Suprapubic skin (tissue), 4 donors: ENCODE data around the gene EVI5L. TPM values are rescaled to one million over a fixed set of nuclear protein-coding genes. Genes with fewer than 3 reads are reported as not detected.

ENCODE experiments used
- DNase-seq, 2 donors: peaks; one replicate each; pipeline ENCODE4 v3.0.0-alpha.2; 2019; ENCODE audit warnings: low spot score in 2 of 2
- H3K27ac ChIP-seq: fragments of 200-600 bp; sonication (generic); one replicate; pipeline ENCODE4 v1.5.1; 2019
- H3K27me3 ChIP-seq: fragments of 200-600 bp; sonication (generic); one replicate; pipeline ENCODE4 v1.5.1; 2019
- H3K36me3 ChIP-seq: fragments of 200-600 bp; sonication (generic); one replicate; pipeline ENCODE4 v1.5.1; 2019
- H3K4me1 ChIP-seq: fragments of 200-600 bp; sonication (generic); one replicate; pipeline ENCODE4 v1.5.1; 2019
- H3K4me3 ChIP-seq: fragments of 200-600 bp; sonication (generic); one replicate; pipeline ENCODE4 v1.5.1; 2019; ENCODE audit warnings: mild to moderate bottlenecking
- H3K9me3 ChIP-seq: fragments of 200-600 bp; sonication (generic); one replicate; pipeline ENCODE4 v1.5.1; 2019
- EP300 ChIP-seq: sonication (generic); formaldehyde crosslinking; IDR thresholded peaks from one replicate; pipeline ENCODE4 v1.6.1; 2017; ENCODE audit warnings: antibody characterized with exemption
- POLR2A ChIP-seq, 2 donors: fragments of 450-650 bp; IDR thresholded peaks; one replicate each; pipeline ENCODE4 v1.6.1; 2017; ENCODE audit warnings: antibody characterized with exemption in 2 of 2, mild to moderate bottlenecking in 2 of 2, moderate library complexity in 2 of 2
- POLR2AphosphoS5 ChIP-seq, 3 donors: sonication (generic); formaldehyde crosslinking; IDR thresholded peaks; one replicate each; pipeline ENCODE4 v1.6.1; 2017; ENCODE audit warnings: antibody characterized with exemption in 3 of 3
- WGBS: methylation state at CpG from one replicate; pipeline ENCODE4 v1.1.5; 2018; 5-methylcytosine and 5-hydroxymethylcytosine counted together
- total RNA-seq, 4 donors: library from RNA; depleted of rRNA; stranded (reverse); fragments of >200 nt; gene quantifications; one replicate each; pipeline ENCODE4 v1.1.0, GENCODE V29; 2016
- TF ChIP-seq, protein P1 (sequence below), 2 donors: fragments of 200-600 bp in 1 of 2; fragments of 450-650 bp in 1 of 2; sonication (generic) in 1 of 2; IDR thresholded peaks; one replicate each; pipeline ENCODE4 v1.5.1; 2016 to 2019; ENCODE audit warnings: antibody characterized with exemption in 2 of 2, mild to moderate bottlenecking in 1 of 2, moderate library complexity in 1 of 2

The EVI5L gene
- total RNA-seq, 4 donors from 2014 or later: 17.2 to 29.4 (median 25.6) TPM

DNA sequence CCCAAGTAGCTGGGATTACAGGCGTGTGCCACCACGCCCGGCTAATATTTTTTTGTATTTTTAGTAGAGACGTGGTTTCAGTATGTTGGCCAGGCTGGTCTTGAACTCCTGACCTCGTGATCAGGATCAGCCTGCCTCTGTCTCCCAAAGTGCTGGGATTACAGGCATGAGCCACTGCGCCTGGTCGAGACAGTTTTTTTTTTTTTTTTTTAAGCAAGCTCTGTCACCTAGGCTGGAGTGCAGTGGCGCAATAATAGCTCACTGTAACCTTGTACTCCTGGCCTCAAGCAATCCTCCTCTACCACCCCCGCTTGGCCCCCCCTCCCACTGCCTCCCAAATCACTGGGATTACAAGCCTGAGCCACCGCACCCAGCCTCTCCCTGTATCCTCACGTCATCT lies 67.3 kb downstream of the EVI5L start:
- Histone ChIP-seq H3K4me3 (no peak overlapping the region), H3K4me1 (peaks cover 42% of the 10 kb centered on the region), H3K36me3 (peaks cover 9% of the 10 kb centered on the region), H3K27me3 (no peaks in the 10 kb centered on the region), H3K9me3 (no peaks in the 10 kb centered on the region), H3K27ac (peak overlapping the region; percentile 11)
- TF ChIP-seq, protein P1, sequence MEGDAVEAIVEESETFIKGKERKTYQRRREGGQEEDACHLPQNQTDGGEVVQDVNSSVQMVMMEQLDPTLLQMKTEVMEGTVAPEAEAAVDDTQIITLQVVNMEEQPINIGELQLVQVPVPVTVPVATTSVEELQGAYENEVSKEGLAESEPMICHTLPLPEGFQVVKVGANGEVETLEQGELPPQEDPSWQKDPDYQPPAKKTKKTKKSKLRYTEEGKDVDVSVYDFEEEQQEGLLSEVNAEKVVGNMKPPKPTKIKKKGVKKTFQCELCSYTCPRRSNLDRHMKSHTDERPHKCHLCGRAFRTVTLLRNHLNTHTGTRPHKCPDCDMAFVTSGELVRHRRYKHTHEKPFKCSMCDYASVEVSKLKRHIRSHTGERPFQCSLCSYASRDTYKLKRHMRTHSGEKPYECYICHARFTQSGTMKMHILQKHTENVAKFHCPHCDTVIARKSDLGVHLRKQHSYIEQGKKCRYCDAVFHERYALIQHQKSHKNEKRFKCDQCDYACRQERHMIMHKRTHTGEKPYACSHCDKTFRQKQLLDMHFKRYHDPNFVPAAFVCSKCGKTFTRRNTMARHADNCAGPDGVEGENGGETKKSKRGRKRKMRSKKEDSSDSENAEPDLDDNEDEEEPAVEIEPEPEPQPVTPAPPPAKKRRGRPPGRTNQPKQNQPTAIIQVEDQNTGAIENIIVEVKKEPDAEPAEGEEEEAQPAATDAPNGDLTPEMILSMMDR (IDR thresholded peaks at IDR 0.05): no peak
- TF ChIP-seq EP300 (no peak), POLR2AphosphoS5 (IDR thresholded peaks at IDR 0.05) (no peak), POLR2A (IDR thresholded peaks at IDR 0.05) (no peak)
- 53% methylated on average over 11 of the region's 11 CpGs for WGBS
- DNase-seq: no peak

DNA sequence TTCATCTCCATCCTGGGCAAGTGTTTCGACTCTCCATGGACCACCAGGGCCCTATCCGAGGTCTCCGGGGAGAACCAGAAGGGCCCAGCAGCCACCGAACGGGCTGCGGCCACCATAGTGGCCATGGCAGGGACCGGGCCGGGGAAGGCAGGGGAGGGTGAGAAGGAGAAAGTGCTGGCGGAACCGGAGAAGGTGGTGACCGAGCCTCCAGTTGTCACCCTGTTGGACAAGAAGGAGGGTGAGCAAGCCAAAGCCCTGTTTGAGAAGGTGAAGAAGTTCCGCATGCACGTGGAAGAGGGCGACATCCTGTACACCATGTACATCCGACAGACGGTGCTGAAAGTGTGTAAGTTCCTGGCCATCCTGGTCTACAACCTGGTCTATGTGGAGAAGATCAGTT lies 68.9 kb downstream of the EVI5L start:
- Histone ChIP-seq H3K36me3 (peaks cover 9% of the 10 kb centered on the region), H3K9me3 (no peaks in the 10 kb centered on the region), H3K4me3 (no peak overlapping the region), H3K27ac (no peak overlapping the region), H3K4me1 (peaks cover 52% of the 10 kb centered on the region), H3K27me3 (no peaks in the 10 kb centered on the region)
- no peak for DNase-seq
- 96% methylated on average over 16 of the region's 16 CpGs for WGBS
- TF ChIP-seq, protein P1 (IDR thresholded peaks at IDR 0.05): no peak
- TF ChIP-seq POLR2A (IDR thresholded peaks at IDR 0.05) (no peak), POLR2AphosphoS5 (IDR thresholded peaks at IDR 0.05) (no peak), EP300 (no peak)

DNA sequence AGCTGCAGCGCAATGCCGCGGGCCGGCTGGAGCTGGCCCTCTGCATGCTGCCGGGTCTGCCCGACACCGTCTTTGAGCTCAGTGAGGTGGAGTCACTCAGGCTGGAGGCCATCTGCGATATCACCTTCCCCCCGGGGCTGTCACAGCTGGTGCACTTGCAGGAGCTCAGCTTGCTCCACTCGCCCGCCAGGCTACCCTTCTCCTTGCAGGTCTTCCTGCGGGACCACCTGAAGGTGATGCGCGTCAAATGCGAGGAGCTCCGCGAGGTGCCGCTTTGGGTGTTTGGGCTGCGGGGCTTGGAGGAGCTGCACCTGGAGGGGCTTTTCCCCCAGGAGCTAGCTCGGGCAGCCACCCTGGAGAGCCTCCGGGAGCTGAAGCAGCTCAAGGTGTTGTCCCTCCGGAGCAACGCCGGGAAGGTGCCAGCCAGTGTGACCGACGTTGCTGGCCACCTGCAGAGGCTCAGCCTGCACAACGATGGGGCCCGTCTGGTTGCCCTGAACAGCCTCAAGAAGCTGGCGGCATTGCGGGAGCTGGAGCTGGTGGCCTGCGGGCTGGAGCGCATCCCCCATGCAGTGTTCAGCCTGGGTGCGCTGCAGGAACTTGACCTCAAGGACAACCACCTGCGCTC lies 69.8 kb downstream of the EVI5L start:
- peaks cover 51% of the 10 kb centered on the region for H3K4me1 ChIP-seq
- TF ChIP-seq EP300 (no peak), POLR2AphosphoS5 (IDR thresholded peaks at IDR 0.05) (no peak)
- 96% methylated on average over 13 of the region's 34 CpGs for WGBS

DNA sequence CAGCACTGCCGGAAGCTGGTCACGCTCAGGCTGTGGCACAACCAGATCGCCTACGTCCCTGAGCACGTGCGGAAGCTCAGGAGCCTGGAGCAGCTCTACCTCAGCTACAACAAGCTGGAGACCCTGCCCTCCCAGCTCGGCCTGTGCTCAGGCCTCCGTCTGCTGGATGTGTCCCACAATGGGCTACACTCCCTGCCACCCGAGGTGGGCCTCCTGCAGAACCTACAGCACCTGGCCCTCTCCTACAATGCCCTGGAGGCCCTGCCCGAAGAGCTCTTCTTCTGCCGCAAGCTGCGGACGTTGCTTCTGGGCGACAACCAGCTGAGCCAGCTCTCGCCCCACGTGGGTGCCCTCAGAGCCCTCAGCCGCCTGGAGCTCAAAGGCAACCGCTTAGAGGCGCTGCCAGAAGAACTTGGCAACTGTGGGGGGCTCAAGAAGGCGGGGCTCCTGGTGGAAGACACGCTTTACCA lies 70.4 kb downstream of the EVI5L start:
- Histone ChIP-seq H3K36me3 (peaks cover 9% of the 10 kb centered on the region), H3K4me1 (peaks cover 51% of the 10 kb centered on the region), H3K27me3 (no peaks in the 10 kb centered on the region), H3K4me3 (no peak overlapping the region), H3K9me3 (no peaks in the 10 kb centered on the region), H3K27ac (peak overlapping the region; percentile 90)
- peak in 1 of 2 donors; percentile 64 for DNase-seq
- TF ChIP-seq POLR2AphosphoS5 (IDR thresholded peaks at IDR 0.05): no peak
- TF ChIP-seq EP300: no peak
- TF ChIP-seq, protein P1 (IDR thresholded peaks at IDR 0.05): no peak
- TF ChIP-seq POLR2A (IDR thresholded peaks at IDR 0.05): no peak
- WGBS: 47% methylated on average over 15 of the region's 21 CpGs

More for the DNA sequence above, 69.8 kb downstream of the EVI5L start:
- H3K27me3 ChIP-seq: no peaks in the 10 kb centered on the region
- H3K36me3 ChIP-seq: peaks cover 9% of the 10 kb centered on the region
- no peaks in the 10 kb centered on the region for H3K9me3 ChIP-seq
- H3K27ac ChIP-seq: peak overlapping the region; percentile 90
- H3K4me3 ChIP-seq: no peak overlapping the region
- DNase-seq: peak in 1 of 2 donors; percentile 69

DNA sequence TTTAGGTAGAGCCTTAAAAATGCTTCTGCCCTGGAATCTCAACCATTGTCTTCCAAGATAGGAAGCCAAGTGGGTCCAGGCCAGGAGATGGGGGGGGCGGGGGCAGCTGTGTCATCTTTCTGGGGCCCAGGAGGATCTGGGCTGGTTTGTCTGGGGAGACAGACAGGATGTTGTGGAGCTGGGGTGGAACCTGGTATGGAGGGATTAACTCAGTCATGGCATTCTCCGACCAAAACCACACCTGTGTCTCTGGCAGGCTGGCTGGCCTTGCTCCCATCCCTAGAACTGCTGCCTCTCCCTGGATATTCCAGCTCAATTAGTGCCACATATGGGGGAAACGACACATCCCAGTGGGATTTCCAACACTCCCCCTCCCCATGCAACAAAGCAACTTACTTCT lies 70.9 kb downstream of the EVI5L start:
- 71% methylated on average over 3 of the region's 3 CpGs for WGBS
- no peak for TF ChIP-seq POLR2A (IDR thresholded peaks at IDR 0.05)
- no peak for TF ChIP-seq POLR2AphosphoS5 (IDR thresholded peaks at IDR 0.05)
- TF ChIP-seq, protein P1 (IDR thresholded peaks at IDR 0.05): no peak
- TF ChIP-seq EP300: no peak
- H3K27ac ChIP-seq: peak overlapping the region; percentile 90
- H3K27me3 ChIP-seq: no peaks in the 10 kb centered on the region
- peaks cover 9% of the 10 kb centered on the region for H3K36me3 ChIP-seq
- H3K4me3 ChIP-seq: no peak overlapping the region
- DNase-seq: peak in 1 of 2 donors; percentile 63
- H3K4me1 ChIP-seq: peaks cover 54% of the 10 kb centered on the region
- H3K9me3 ChIP-seq: no peaks in the 10 kb centered on the region
